Measurements from ENCODE around the gene MYH14.
"Not testable (repeated sequence)": the region's sequence is repeated elsewhere in the genome, so short reads cannot be mapped to it uniquely, and the experiment has no call there.

Gene MYH14

GRCh38 chr19:50228153-50228552, 24.7 kb downstream of the MYH14 start:
- not testable (repeated sequence) for DNase-seq

- DNase-seq = no peak
Measured at GRCh38 chr19:50230379-50231351, 27.2 kb downstream of the MYH14 start.

GRCh38 chr19:50231417-50231816, 28.0 kb downstream of the MYH14 start:
- DNase-seq = not testable (repeated sequence)

GRCh38 chr19:50231821-50232220, 28.4 kb downstream of the MYH14 start:
- no peak for DNase-seq

GRCh38 chr19:50232600-50232999, 29.2 kb downstream of the MYH14 start:
- DNase-seq = no peak

- no peak for DNase-seq
Measured at GRCh38 chr19:50233308-50233910, 30.0 kb downstream of the MYH14 start.

- DNase-seq = not testable (repeated sequence)
Measured at GRCh38 chr19:50237493-50237892, 34.1 kb downstream of the MYH14 start.

- DNase-seq = no peak
Measured at GRCh38 chr19:50238043-50238442, 34.6 kb downstream of the MYH14 start.

GRCh38 chr19:50239921-50240590, 36.6 kb downstream of the MYH14 start:
- DNase-seq = no peak

GRCh38 chr19:50242581-50242980, 39.2 kb downstream of the MYH14 start:
- no peak for DNase-seq

- DNase-seq = no peak
Measured at GRCh38 chr19:50244695-50245094, 41.3 kb downstream of the MYH14 start.

- no peak for DNase-seq
Measured at GRCh38 chr19:50248413-50248812, 45.0 kb downstream of the MYH14 start.

GRCh38 chr19:50248826-50249225, 45.4 kb downstream of the MYH14 start:
- no peak for DNase-seq

GRCh38 chr19:50249636-50250035, 46.2 kb downstream of the MYH14 start:
- no peak for DNase-seq

GRCh38 chr19:50250450-50251136, 47.2 kb downstream of the MYH14 start:
- no peak for DNase-seq

- peak; percentile 13 to 40 for DNase-seq
Measured at GRCh38 chr19:50252111-50252886, 48.9 kb downstream of the MYH14 start.

- DNase-seq = no peak
Measured at GRCh38 chr19:50252887-50253268, 49.5 kb downstream of the MYH14 start.

GRCh38 chr19:50255115-50255514, 51.7 kb downstream of the MYH14 start:
- no peak for DNase-seq

GRCh38 chr19:50257141-50257540, 53.7 kb downstream of the MYH14 start:
- DNase-seq = no peak

- DNase-seq = peak in 1 of 2 experiments; percentile 7
Measured at GRCh38 chr19:50258918-50259372, 55.5 kb downstream of the MYH14 start.

- no peak for DNase-seq
Measured at GRCh38 chr19:50261446-50261970, 58.1 kb downstream of the MYH14 start.

GRCh38 chr19:50263176-50263575, 59.8 kb downstream of the MYH14 start:
- no peak for DNase-seq
